ENCODE data around the gene ZNF316. TPM values are rescaled to one million over a fixed set of nuclear protein-coding genes. Genes with fewer than 3 reads are reported as not detected.
A peak's percentile ranks its signal among the peaks of the same experiment; 100 is the strongest.

Gene ZNF316
- total and polyA plus RNA-seq, 4 donors: 20.9 to 38.5 (median 24.0) TPM

DNA sequence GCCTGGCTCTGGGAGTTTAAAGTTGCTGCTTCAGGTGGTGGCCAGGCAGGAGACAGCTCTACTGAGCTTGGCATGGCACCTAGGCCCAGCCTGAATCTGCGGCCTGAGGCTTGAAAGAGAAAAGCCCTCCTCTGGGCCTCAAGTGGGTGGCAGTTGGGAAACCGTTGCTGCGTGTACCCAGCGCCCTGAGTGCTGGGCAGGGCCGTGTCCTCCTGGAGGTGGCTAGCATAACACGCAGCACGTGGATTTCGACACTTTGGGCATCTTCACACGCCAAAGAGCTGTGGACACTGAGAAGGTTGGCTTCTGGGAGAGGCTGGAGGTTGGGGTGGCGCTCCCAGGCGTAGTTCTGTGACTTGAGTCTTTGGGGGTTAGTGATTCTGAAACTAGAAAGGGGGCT, 2.5 kb downstream of the ZNF316 start:
- Histone ChIP-seq H3K36me3 (ENCODE audit: control insufficient read depth in 4 of 4, insufficient read depth in 4 of 4, low read length in 4 of 4) (peaks cover 5 to 40% (median 22%) of the 10 kb centered on the region in 4 donors), H3K27me3 (ENCODE audit: control insufficient read depth in 3 of 3, insufficient read depth in 3 of 3, low read length in 2 of 3) (no peaks in the 10 kb centered on the region), H3K4me1 (ENCODE audit: control insufficient read depth in 5 of 5, insufficient read depth in 5 of 5, low read length in 5 of 5) (peaks cover 0 to 18% (median 4%) of the 10 kb centered on the region in 5 donors), H3K9ac (ENCODE audit: insufficient read depth in 1 of 2, low read length in 2 of 2) (no peak overlapping the region), H3K9me3 (ENCODE audit: control insufficient read depth in 4 of 4, insufficient read depth in 3 of 4, low read length in 3 of 4) (no peaks in the 10 kb centered on the region), H3K27ac (ENCODE audit: low read depth in 1 of 2, low read length in 1 of 2) (no peak overlapping the region), H3K4me3 (no peak overlapping the region)
- DNase-seq: no peak
- WGBS, 2 donors: 78 to 86% methylated on average over 11 of the region's 11 CpGs
- TF ChIP-seq, protein P1, sequence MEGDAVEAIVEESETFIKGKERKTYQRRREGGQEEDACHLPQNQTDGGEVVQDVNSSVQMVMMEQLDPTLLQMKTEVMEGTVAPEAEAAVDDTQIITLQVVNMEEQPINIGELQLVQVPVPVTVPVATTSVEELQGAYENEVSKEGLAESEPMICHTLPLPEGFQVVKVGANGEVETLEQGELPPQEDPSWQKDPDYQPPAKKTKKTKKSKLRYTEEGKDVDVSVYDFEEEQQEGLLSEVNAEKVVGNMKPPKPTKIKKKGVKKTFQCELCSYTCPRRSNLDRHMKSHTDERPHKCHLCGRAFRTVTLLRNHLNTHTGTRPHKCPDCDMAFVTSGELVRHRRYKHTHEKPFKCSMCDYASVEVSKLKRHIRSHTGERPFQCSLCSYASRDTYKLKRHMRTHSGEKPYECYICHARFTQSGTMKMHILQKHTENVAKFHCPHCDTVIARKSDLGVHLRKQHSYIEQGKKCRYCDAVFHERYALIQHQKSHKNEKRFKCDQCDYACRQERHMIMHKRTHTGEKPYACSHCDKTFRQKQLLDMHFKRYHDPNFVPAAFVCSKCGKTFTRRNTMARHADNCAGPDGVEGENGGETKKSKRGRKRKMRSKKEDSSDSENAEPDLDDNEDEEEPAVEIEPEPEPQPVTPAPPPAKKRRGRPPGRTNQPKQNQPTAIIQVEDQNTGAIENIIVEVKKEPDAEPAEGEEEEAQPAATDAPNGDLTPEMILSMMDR (IDR thresholded peaks at IDR 0.05; ENCODE audit: control extremely low read depth, extremely low read depth): no peak
- no peak for ATAC-seq (ENCODE audit: insufficient read depth, low FRiP score)

DNA sequence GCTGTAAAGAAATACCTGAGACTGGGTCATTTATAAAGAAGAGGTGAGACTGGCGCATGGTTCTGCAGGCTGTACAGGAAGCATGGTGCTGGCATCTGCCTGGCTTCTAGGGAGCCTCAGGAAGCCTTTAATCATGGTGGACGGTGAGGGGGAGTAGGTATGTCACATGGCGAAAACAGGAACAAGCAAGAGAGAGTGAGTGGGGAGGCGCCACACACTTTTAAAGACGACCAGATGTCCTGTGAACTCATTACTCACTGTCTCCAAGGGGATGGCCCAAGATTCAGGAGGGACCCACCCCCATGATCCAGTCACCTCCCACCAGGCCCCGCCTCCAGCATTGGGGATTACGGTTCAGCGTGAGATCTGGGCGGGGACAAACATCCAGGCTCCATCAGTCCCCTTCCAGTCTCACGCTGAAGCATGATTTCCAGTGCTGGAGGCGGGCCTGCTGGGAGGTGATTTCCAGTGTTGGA, 3.2 kb downstream of the ZNF316 start:
- peaks cover 5 to 42% (median 25%) of the 10 kb centered on the region in 4 donors for H3K36me3 ChIP-seq (ENCODE audit: control insufficient read depth in 4 of 4, insufficient read depth in 4 of 4, low read length in 4 of 4)
- ATAC-seq (ENCODE audit: insufficient read depth, low FRiP score): no peak

DNA sequence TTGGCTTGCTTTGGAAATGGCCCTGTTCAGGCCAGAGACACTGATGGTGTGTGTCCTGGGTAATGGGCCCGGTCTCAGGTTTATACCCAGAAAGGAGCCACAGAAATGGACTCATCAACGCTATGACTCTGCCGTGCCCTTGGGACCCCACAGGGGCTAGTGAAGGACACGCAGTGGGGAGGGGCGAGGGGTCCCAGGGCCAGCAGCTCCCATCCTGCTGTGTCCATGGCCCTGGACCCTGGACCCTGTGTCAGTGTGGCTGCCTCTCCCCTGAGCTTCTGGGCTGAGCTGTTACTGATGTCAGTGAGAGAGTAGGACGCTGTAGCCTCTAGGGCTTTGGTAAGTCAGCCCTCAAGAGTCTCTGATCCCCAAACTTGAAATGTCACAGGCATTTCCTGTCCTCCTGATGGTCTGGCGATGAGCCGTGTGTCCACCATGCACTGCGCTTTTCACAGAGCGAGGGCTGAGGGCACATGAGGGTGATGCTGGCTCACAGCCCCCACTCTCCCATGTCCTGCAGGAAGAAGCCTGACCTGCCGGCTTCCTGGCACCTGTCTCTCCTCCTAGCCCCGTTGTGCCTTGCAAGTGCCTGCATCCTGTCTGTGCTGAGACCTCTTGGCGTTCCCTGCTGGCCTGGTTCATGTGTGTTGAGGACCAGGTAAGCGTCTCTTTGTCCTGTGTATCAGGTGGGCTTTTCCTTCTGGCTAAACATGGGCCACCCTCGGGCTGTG, 4.4 kb downstream of the ZNF316 start:
- ATAC-seq (ENCODE audit: insufficient read depth, low FRiP score): no peak
- H3K36me3 ChIP-seq (ENCODE audit: control insufficient read depth in 4 of 4, insufficient read depth in 4 of 4, low read length in 4 of 4): peaks cover 5 to 46% (median 25%) of the 10 kb centered on the region in 4 donors
- no peaks in the 10 kb centered on the region for H3K27me3 ChIP-seq (ENCODE audit: control insufficient read depth in 3 of 3, insufficient read depth in 3 of 3, low read length in 2 of 3)
- no peak overlapping the region for H3K9ac ChIP-seq (ENCODE audit: insufficient read depth in 1 of 2, low read length in 2 of 2)
- WGBS, 2 donors: 88 to 93% methylated on average over 15 of the region's 15 CpGs
- H3K27ac ChIP-seq (ENCODE audit: low read depth in 1 of 2, low read length in 1 of 2): no peak overlapping the region
- TF ChIP-seq, protein P1 (IDR thresholded peaks at IDR 0.05; ENCODE audit: control extremely low read depth, extremely low read depth): no peak
- H3K4me3 ChIP-seq: no peak overlapping the region
- no peak for DNase-seq
- peaks cover 0 to 15% (median 4%) of the 10 kb centered on the region in 5 donors for H3K4me1 ChIP-seq (ENCODE audit: control insufficient read depth in 5 of 5, insufficient read depth in 5 of 5, low read length in 5 of 5)
- no peaks in the 10 kb centered on the region for H3K9me3 ChIP-seq (ENCODE audit: control insufficient read depth in 4 of 4, insufficient read depth in 3 of 4, low read length in 3 of 4)

More for the DNA sequence above, 3.2 kb downstream of the ZNF316 start:
- 72 to 73% methylated on average over 11 of the region's 11 CpGs for WGBS, 2 donors
- no peak overlapping the region for H3K27ac ChIP-seq (ENCODE audit: low read depth in 1 of 2, low read length in 1 of 2)
- H3K9me3 ChIP-seq (ENCODE audit: control insufficient read depth in 4 of 4, insufficient read depth in 3 of 4, low read length in 3 of 4): no peaks in the 10 kb centered on the region
- TF ChIP-seq, protein P1 (IDR thresholded peaks at IDR 0.05; ENCODE audit: control extremely low read depth, extremely low read depth): no peak
- peaks cover 0 to 18% (median 4%) of the 10 kb centered on the region in 5 donors for H3K4me1 ChIP-seq (ENCODE audit: control insufficient read depth in 5 of 5, insufficient read depth in 5 of 5, low read length in 5 of 5)
- peak in 2 of 3 donors; percentile 19 to 21 for DNase-seq
- H3K27me3 ChIP-seq (ENCODE audit: control insufficient read depth in 3 of 3, insufficient read depth in 3 of 3, low read length in 2 of 3): no peaks in the 10 kb centered on the region
- no peak overlapping the region for H3K9ac ChIP-seq (ENCODE audit: insufficient read depth in 1 of 2, low read length in 2 of 2)
- no peak overlapping the region for H3K4me3 ChIP-seq

All from lung (tissue), 12 donors.